Measurements from ENCODE around the gene USP49. TPM values are rescaled to one million over a fixed set of nuclear protein-coding genes. Genes with fewer than 3 reads are reported as not detected.

Gene USP49
- total and polyA plus RNA-seq, 2 donors (not counting 1 experiment from before 2014, with no cell fraction given), result 1.5 to 2.3 TPM

DNA sequence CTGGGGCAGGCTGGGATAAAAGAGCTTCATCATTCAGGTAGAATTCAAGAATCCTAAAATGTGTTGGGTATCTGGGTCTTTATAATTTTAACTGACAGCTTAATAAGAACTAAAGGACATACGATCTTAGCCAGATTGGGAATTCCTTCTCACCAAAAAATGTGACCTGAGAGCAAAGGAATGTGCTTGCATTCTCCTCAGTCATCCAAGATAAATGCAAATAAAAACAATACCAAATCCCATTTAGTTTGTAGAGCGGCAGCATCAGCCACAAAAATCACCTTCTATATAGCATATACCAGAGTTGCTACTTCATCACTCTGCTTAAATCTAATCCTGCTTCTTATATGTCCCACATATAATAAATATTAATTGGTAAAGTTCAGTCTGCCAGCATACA, 16.9 kb downstream of the USP49 start:
- Histone ChIP-seq H3K9me3 (ENCODE audit: control insufficient read depth, insufficient read depth, low read depth, low read length) (no peaks in the 10 kb centered on the region), H3K4me3 (replicated peaks in 1 of 4; ENCODE audit: control extremely low read depth in 1 of 4, insufficient read depth in 1 of 4, low read depth in 3 of 4, low read length in 4 of 4) (no peak overlapping the region), H3K4me1 (ENCODE audit: control insufficient read depth, extremely low read depth, insufficient read depth, low read length) (peaks cover 5% of the 10 kb centered on the region), H3K4me2 (ENCODE audit: extremely low read depth, insufficient read depth, low read length) (peak overlapping the region; percentile 37), H2AFZ (ENCODE audit: low read length) (no peak overlapping the region), H4K20me1 (ENCODE audit: control insufficient read depth, extremely low read depth, insufficient read depth, low read length) (no peaks in the 10 kb centered on the region), H3K27ac (ENCODE audit: insufficient read depth, low read length) (no peak overlapping the region), H3K79me2 (ENCODE audit: control insufficient read depth, insufficient read depth, low read length) (no peaks in the 10 kb centered on the region), H3K36me3 (ENCODE audit: control insufficient read depth, insufficient read depth, low read length) (no peaks in the 10 kb centered on the region), H3K27me3 (ENCODE audit: control insufficient read depth, insufficient read depth, low read length) (no peaks in the 10 kb centered on the region), H3K9ac (ENCODE audit: insufficient read depth, low read length) (no peak overlapping the region)
- TF ChIP-seq, protein P1, sequence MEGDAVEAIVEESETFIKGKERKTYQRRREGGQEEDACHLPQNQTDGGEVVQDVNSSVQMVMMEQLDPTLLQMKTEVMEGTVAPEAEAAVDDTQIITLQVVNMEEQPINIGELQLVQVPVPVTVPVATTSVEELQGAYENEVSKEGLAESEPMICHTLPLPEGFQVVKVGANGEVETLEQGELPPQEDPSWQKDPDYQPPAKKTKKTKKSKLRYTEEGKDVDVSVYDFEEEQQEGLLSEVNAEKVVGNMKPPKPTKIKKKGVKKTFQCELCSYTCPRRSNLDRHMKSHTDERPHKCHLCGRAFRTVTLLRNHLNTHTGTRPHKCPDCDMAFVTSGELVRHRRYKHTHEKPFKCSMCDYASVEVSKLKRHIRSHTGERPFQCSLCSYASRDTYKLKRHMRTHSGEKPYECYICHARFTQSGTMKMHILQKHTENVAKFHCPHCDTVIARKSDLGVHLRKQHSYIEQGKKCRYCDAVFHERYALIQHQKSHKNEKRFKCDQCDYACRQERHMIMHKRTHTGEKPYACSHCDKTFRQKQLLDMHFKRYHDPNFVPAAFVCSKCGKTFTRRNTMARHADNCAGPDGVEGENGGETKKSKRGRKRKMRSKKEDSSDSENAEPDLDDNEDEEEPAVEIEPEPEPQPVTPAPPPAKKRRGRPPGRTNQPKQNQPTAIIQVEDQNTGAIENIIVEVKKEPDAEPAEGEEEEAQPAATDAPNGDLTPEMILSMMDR (conservative IDR thresholded peaks at IDR 0.05 in 1 of 2, IDR thresholded peaks at IDR 0.05 in 1 of 2; ENCODE audit: low read depth in 1 of 2, low read length in 2 of 2), result no peak
- no peak for TF ChIP-seq EZH2 (IDR thresholded peaks at IDR 0.05; ENCODE audit: low read length, missing control alignments)
- peak in 1 of 2 donors; percentile 83 for DNase-seq (ENCODE audit: low read depth in 2 of 2)

- Histone ChIP-seq H3K4me3 (replicated peaks in 1 of 4; ENCODE audit: control extremely low read depth in 1 of 4, insufficient read depth in 1 of 4, low read depth in 3 of 4, low read length in 4 of 4) (no peak overlapping the region), H2AFZ (ENCODE audit: low read length) (no peak overlapping the region)
These were observed 18.0 kb downstream of the USP49 start for GRCh38 chr6:41877051-41877680.

DNA sequence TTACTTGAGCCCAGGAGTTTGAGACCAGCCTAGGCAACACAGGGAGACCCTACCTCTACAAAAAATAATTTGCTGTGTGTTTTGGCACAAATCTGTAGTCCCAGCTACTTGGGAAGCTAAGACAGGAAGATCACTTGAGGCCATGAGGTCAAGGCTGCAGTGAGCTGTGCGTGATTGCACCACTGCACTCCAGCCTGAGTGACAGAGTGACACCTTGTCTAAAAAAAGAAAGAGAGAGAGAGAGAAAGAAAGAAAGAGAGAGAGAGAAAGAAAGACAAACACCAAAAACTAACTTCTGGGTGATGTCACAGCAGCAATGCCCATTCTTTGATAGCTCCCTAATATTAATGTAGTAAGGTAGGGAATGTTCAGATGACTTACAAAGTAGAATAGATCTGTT, 20.4 kb downstream of the USP49 start:
- no peak for DNase-seq (ENCODE audit: low read depth in 2 of 2)
- Histone ChIP-seq H3K36me3 (ENCODE audit: control insufficient read depth, insufficient read depth, low read length) (no peaks in the 10 kb centered on the region), H3K4me2 (ENCODE audit: extremely low read depth, insufficient read depth, low read length) (no peak overlapping the region), H3K27ac (ENCODE audit: insufficient read depth, low read length) (no peak overlapping the region), H4K20me1 (ENCODE audit: control insufficient read depth, extremely low read depth, insufficient read depth, low read length) (no peaks in the 10 kb centered on the region), H3K79me2 (ENCODE audit: control insufficient read depth, insufficient read depth, low read length) (no peaks in the 10 kb centered on the region), H2AFZ (ENCODE audit: low read length) (no peak overlapping the region), H3K9ac (ENCODE audit: insufficient read depth, low read length) (no peak overlapping the region), H3K4me3 (replicated peaks in 1 of 4; ENCODE audit: control extremely low read depth in 1 of 4, insufficient read depth in 1 of 4, low read depth in 3 of 4, low read length in 4 of 4) (no peak overlapping the region), H3K27me3 (ENCODE audit: control insufficient read depth, insufficient read depth, low read length) (no peaks in the 10 kb centered on the region), H3K9me3 (ENCODE audit: control insufficient read depth, insufficient read depth, low read depth, low read length) (no peaks in the 10 kb centered on the region), H3K4me1 (ENCODE audit: control insufficient read depth, extremely low read depth, insufficient read depth, low read length) (peaks cover 5% of the 10 kb centered on the region)
- no peak for TF ChIP-seq EZH2 (IDR thresholded peaks at IDR 0.05; ENCODE audit: low read length, missing control alignments)
- TF ChIP-seq, protein P1 (conservative IDR thresholded peaks at IDR 0.05 in 1 of 2, IDR thresholded peaks at IDR 0.05 in 1 of 2; ENCODE audit: low read depth in 1 of 2, low read length in 2 of 2), result no peak

More at GRCh38 chr6:41877051-41877680, 18.0 kb downstream of the USP49 start:
- Histone ChIP-seq H4K20me1 (ENCODE audit: control insufficient read depth, extremely low read depth, insufficient read depth, low read length) (no peaks in the 10 kb centered on the region), H3K79me2 (ENCODE audit: control insufficient read depth, insufficient read depth, low read length) (no peaks in the 10 kb centered on the region), H3K4me2 (ENCODE audit: extremely low read depth, insufficient read depth, low read length) (no peak overlapping the region), H3K27ac (ENCODE audit: insufficient read depth, low read length) (no peak overlapping the region), H3K36me3 (ENCODE audit: control insufficient read depth, insufficient read depth, low read length) (no peaks in the 10 kb centered on the region), H3K9ac (ENCODE audit: insufficient read depth, low read length) (no peak overlapping the region), H3K4me1 (ENCODE audit: control insufficient read depth, extremely low read depth, insufficient read depth, low read length) (peaks cover 5% of the 10 kb centered on the region), H3K27me3 (ENCODE audit: control insufficient read depth, insufficient read depth, low read length) (no peaks in the 10 kb centered on the region), H3K9me3 (ENCODE audit: control insufficient read depth, insufficient read depth, low read depth, low read length) (no peaks in the 10 kb centered on the region)
- no peak for DNase-seq (ENCODE audit: low read depth in 2 of 2)
- TF ChIP-seq, protein P1 (conservative IDR thresholded peaks at IDR 0.05 in 1 of 2, IDR thresholded peaks at IDR 0.05 in 1 of 2; ENCODE audit: low read depth in 1 of 2, low read length in 2 of 2), result no peak
- TF ChIP-seq EZH2 (IDR thresholded peaks at IDR 0.05; ENCODE audit: low read length, missing control alignments), result no peak

All from fibroblast of lung (primary cell).